ENCODE measurements around the gene CHRNA4. TPM values are rescaled to one million over a fixed set of nuclear protein-coding genes. Genes with fewer than 3 reads are reported as not detected.

CHRNA4 gene
- total and polyA plus RNA-seq, 9 of the 15 experiments (the other 6 are each of a cell fraction or from before 2014, with no cell fraction given) = not detected

DNA sequence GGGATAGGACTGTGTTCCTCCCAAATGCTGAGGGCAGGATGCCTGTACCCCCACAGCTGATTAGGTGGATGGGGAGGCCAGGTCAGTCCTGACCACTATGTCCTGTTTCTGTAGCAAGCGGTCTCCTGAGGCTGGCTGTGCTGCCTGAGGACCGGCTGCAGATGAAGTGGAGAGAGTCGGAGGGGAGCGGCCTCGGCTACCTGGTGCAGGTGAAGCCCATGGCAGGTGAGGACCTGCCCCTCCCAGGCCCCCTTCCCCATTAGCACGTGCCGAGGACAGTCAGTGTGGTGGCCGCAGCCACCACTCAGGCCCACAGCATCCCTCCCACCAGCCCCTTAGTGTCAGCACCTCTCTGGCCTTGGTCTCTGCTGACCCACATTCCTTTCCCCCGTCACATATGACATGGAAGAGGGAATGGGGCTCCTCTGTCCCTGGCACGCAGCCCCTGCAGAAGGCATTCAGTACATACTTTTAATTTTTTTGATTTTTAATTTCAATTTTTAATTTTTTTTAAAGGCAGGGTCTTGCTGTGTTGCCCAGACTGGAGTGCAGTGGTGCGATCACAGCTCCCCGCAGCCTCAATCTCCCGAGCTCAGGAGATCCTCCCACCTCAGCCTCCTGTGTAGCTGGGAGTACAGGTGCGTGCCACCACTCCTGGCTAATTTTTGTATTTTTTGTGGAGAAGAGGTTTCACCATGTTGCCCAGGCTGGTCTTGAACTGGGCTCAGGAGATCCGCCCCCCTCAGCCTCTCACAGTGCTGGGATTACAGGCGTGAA lies 63.2 kb downstream of the CHRNA4 start:
- 12% methylated on average over 15 of the region's 16 CpGs for WGBS (ENCODE audit: insufficient coverage, low coverage, missing lambda C conversion rate)
- H3K27ac ChIP-seq (ENCODE audit: extremely low read depth, low read depth, low read length) = no peak overlapping the region
- peaks cover 12 to 38% of the 10 kb centered on the region in 2 experiments; a peak in 4 of 5 replicates for H3K27me3 ChIP-seq (ENCODE audit: control insufficient read depth in 2 of 2, insufficient read depth in 2 of 2, low read length in 2 of 2)
- H2AFZ ChIP-seq (ENCODE audit: low read depth, low read length) = no peak overlapping the region
- in situ Hi-C loops (cut with MboI) (no loop called here), intact Hi-C loops (cut with micrococcal nuclease) (no loop called here)
- H4K20me1 ChIP-seq (replicated peaks; ENCODE audit: control insufficient read depth, insufficient read depth, low read length) = 0 out of 2 replicates have a peak, but pooled peaks cover 12% of the 10 kb centered on the region
- no peak for TF ChIP-seq DMBX1 (CRISPR knock-in tag; IDR thresholded peaks at IDR 0.05; ENCODE audit: borderline replicate concordance)
- TF ChIP-seq CBFB (CRISPR knock-in tag; IDR thresholded peaks at IDR 0.05) = no peak
- TF ChIP-seq ZFPM2 (CRISPR knock-in tag; IDR thresholded peaks at IDR 0.05) = no peak
- no peak for TF ChIP-seq HNRNPUL1 (IDR thresholded peaks at IDR 0.05; ENCODE audit: low read length)
- TF ChIP-seq CBX5 (IDR thresholded peaks at IDR 0.05; ENCODE audit: borderline replicate concordance, low read depth) = no peak
- TF ChIP-seq ZNF121 (CRISPR knock-in tag; conservative IDR thresholded peaks at IDR 0.05) = peak; percentile 84
- TF ChIP-seq ZKSCAN8 (CRISPR knock-in tag; IDR thresholded peaks at IDR 0.05) = no peak
- TF ChIP-seq, protein P1, sequence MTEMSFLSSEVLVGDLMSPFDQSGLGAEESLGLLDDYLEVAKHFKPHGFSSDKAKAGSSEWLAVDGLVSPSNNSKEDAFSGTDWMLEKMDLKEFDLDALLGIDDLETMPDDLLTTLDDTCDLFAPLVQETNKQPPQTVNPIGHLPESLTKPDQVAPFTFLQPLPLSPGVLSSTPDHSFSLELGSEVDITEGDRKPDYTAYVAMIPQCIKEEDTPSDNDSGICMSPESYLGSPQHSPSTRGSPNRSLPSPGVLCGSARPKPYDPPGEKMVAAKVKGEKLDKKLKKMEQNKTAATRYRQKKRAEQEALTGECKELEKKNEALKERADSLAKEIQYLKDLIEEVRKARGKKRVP (CRISPR knock-in tag; IDR thresholded peaks at IDR 0.05) = no peak
- no peak for TF ChIP-seq BRCA1 (IDR thresholded peaks at IDR 0.05)
- no peak for TF ChIP-seq BRCA1 (CRISPR knock-in tag; IDR thresholded peaks at IDR 0.05)
- DNase-seq (ENCODE audit: extremely low read depth in 1 of 4, low spot score in 3 of 4) = no peak
- FAIRE-seq = no peak
- ChIA-PET POLR2A (interaction anchor here (0.6 kb wide), 1 partner anchor 10 kb away, joined by 3 read pairs; no protein-coding TSS in a partner anchor), CTCF (ENCODE audit: low intra/inter-chr PET ratio) (no interaction called here)
- no peak overlapping the region for H3K4me3 ChIP-seq
- BruUV-seq (replicated peaks) = no TSS peak
- H3K36me3 ChIP-seq (ENCODE audit: control insufficient read depth, insufficient read depth, low read length) = no peaks in the 10 kb centered on the region
- H3K9ac ChIP-seq (ENCODE audit: insufficient read depth in 1 of 2, low read depth in 2 of 2, low read length in 2 of 2) = no peak overlapping the region
- no peaks in the 10 kb centered on the region for H3K9me1 ChIP-seq (ENCODE audit: control insufficient read depth, insufficient read depth, low read length)
- no peaks in the 10 kb centered on the region for H3K79me2 ChIP-seq (ENCODE audit: control insufficient read depth, insufficient read depth, low read length)
- no peak overlapping the region for H3K4me2 ChIP-seq (ENCODE audit: insufficient read depth, low read length)
- H3K4me1 ChIP-seq (replicated peaks in 1 of 2; ENCODE audit: control insufficient read depth in 2 of 2, insufficient read depth in 2 of 2, low read length in 2 of 2) = peaks cover 0 to 41% of the 10 kb centered on the region in 2 experiments; a peak in 2 of 5 replicates
- ATAC-seq = no peak
- H3K9me3 ChIP-seq (replicated peaks; ENCODE audit: control insufficient read depth, insufficient read depth, low read depth, low read length) = no peaks in the 10 kb centered on the region

Measured in K562 (cell line).